ENCODE data around the gene TNNC2.

Gene TNNC2

DNA sequence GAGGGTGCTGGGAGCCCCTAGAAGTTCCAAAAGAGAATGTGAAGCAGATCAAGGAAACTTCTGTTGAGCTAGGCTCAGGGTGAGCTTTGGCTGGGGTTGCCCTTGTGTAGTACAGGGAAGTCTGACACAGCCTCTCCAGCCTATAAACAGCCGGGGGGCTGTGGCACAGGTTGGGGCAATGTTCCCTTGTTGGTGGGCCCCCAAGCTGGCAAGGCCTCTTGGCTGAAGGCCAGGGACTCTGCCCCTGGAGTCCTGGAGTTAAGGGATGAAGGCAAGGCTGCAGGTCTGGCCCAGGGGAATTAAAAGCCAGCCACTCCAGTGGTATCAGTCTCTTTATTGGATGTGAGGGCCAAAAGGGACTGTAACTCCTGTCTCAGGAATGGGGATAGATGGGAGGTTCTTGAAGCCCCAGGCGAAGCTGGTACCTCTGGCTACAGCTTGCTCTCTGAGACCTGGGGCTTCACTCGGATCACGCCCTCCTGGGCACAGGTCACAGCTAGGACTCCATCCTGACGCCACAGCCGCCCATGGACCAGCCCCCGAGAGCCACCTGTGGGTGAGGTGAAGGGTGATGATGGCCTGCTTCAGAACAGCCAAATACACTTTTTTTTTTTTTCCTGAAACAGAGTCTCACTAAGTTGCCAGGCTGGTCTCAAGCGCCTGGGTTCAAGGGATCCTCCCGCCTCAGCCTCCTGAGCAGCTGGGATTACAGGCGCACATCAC is 14.5 kb upstream of the TNNC2 start:
- no peak for DNase-seq (ENCODE audit: low read depth)
- TF ChIP-seq, protein P1, sequence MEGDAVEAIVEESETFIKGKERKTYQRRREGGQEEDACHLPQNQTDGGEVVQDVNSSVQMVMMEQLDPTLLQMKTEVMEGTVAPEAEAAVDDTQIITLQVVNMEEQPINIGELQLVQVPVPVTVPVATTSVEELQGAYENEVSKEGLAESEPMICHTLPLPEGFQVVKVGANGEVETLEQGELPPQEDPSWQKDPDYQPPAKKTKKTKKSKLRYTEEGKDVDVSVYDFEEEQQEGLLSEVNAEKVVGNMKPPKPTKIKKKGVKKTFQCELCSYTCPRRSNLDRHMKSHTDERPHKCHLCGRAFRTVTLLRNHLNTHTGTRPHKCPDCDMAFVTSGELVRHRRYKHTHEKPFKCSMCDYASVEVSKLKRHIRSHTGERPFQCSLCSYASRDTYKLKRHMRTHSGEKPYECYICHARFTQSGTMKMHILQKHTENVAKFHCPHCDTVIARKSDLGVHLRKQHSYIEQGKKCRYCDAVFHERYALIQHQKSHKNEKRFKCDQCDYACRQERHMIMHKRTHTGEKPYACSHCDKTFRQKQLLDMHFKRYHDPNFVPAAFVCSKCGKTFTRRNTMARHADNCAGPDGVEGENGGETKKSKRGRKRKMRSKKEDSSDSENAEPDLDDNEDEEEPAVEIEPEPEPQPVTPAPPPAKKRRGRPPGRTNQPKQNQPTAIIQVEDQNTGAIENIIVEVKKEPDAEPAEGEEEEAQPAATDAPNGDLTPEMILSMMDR (IDR thresholded peaks at IDR 0.05; ENCODE audit: insufficient read depth, low read depth, low read length, missing control alignments), result no peak
- no peak overlapping the region for H3K4me3 ChIP-seq (ENCODE audit: low read depth, low read length)

DNA sequence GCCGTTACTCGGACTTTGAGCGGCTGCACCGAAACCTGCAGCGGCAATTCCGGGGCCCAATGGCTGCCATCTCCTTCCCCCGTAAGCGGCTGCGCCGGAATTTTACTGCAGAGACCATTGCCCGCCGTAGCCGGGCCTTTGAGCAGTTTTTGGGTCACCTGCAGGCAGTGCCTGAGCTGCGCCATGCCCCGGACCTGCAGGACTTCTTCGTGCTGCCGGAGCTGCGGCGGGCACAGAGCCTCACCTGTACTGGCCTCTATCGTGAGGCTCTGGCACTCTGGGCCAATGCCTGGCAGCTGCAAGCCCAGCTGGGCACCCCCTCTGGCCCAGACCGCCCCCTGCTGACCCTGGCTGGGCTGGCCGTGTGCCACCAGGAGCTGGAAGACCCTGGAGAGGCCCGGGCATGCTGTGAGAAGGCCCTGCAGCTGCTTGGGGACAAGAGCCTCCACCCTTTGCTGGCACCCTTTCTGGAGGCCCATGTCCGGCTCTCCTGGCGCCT is 13.6 kb upstream of the TNNC2 start:
- TF ChIP-seq, protein P1 (IDR thresholded peaks at IDR 0.05; ENCODE audit: insufficient read depth, low read depth, low read length, missing control alignments), result no peak
- DNase-seq (ENCODE audit: low read depth), result no peak
- H3K4me3 ChIP-seq (ENCODE audit: low read depth, low read length), result no peak overlapping the region

- H3K4me3 ChIP-seq (ENCODE audit: low read depth, low read length), result no peak overlapping the region
- TF ChIP-seq, protein P1 (IDR thresholded peaks at IDR 0.05; ENCODE audit: insufficient read depth, low read depth, low read length, missing control alignments), result no peak
- DNase-seq (ENCODE audit: low read depth), result no peak
Measured at GRCh38 chr20:45836841-45837240, 9.7 kb upstream of the TNNC2 start.

DNA sequence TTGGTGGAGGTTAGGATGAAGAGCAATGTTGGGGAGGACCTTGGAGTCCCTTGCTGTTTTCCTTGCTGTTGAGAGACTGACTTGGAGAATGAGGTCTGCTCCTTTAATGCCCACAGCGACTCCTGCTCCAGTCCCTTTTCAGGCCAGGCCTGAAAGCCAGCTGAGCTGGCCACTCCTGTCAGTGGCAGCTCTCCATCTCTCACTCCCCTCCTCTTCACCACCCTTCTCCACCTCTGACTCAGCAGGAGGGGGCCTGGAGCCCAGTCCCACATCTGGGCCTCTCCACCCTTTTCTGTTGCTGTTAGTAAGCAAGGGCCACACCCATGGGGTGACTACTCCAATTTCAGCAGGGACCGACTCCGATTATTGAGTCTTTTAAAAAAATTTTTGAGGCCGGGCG is 8.7 kb upstream of the TNNC2 start:
- TF ChIP-seq, protein P1 (IDR thresholded peaks at IDR 0.05; ENCODE audit: insufficient read depth, low read depth, low read length, missing control alignments), result no peak
- H3K4me3 ChIP-seq (ENCODE audit: low read depth, low read length), result no peak overlapping the region
- DNase-seq (ENCODE audit: low read depth), result no peak

GRCh38 chr20:45835329-45835765 is 8.2 kb upstream of the TNNC2 start:
- H3K4me3 ChIP-seq (ENCODE audit: low read depth, low read length), result no peak overlapping the region
- DNase-seq (ENCODE audit: low read depth), result no peak

DNA sequence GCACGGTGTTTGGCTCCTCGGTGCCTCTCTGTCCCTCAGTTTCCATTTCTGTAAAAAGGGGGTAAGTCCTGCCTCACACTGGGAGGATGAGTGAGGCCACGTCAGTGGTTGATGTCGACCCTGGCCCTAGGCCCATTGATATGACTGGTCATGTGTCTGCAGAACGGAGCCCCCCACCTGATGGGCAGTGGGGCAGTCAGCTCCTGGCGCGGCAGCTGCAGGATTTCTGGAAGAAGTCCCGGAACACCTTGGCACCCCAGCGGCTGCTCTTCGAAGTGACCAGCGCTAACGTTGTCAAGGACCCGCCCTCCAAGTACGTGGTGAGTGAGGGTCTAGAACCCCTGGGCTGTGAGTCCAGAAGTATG is 7.7 kb upstream of the TNNC2 start:
- DNase-seq (ENCODE audit: low read depth), result no peak
- H3K4me3 ChIP-seq (ENCODE audit: low read depth, low read length), result no peak overlapping the region
- TF ChIP-seq, protein P1 (IDR thresholded peaks at IDR 0.05; ENCODE audit: insufficient read depth, low read depth, low read length, missing control alignments), result no peak

More at GRCh38 chr20:45835329-45835765, 8.2 kb upstream of the TNNC2 start:
- TF ChIP-seq, protein P1 (IDR thresholded peaks at IDR 0.05; ENCODE audit: insufficient read depth, low read depth, low read length, missing control alignments), result no peak

Data from GM12865 (cell line).